Left lung (tissue), 10 donors: ENCODE measurements around the gene KLHL21. TPM values are rescaled to one million over a fixed set of nuclear protein-coding genes. Genes with fewer than 3 reads are reported as not detected.
"Not testable (repeated sequence)": the region's sequence is repeated elsewhere in the genome, so short reads cannot be mapped to it uniquely, and the experiment has no call there.

ENCODE experiments used
- ATAC-seq: fragments of 200-7000 bp; cut with Tn5 transposase; one replicate; pipeline ENCODE4 v1.9.1; 2020; ENCODE audit warnings: moderate library complexity
- DNase-seq, 4 donors: peaks; one replicate each; pipeline ENCODE4 v3.0.0-alpha.2; 2013 to 2020
- H3K27ac ChIP-seq, 2 donors: fragments of 200-600 bp; sonication (generic) in 1 of 2; one replicate each; pipeline versions ENCODE4 v1.5.0 to v1.8.0; 2020 to 2021
- H3K27me3 ChIP-seq, 2 donors: fragments of 200-600 bp; sonication (generic) in 1 of 2; one replicate each; pipeline versions ENCODE4 v1.5.0 to v1.8.0; 2020 to 2021
- H3K36me3 ChIP-seq, 2 donors: fragments of 200-600 bp; sonication (generic) in 1 of 2; one replicate each; pipeline versions ENCODE4 v1.5.0 to v1.8.0; 2020 to 2021
- H3K4me1 ChIP-seq, 2 donors: fragments of 200-600 bp; one replicate each; pipeline ENCODE4 v1.8.0; 2021
- H3K4me3 ChIP-seq, 2 donors: fragments of 200-600 bp; sonication (generic) in 1 of 2; one replicate each; pipeline versions ENCODE4 v1.5.0 to v1.8.0; 2020 to 2021; ENCODE audit warnings: mild to moderate bottlenecking in 1 of 2
- H3K9me3 ChIP-seq, 2 donors: fragments of 200-600 bp; sonication (generic) in 1 of 2; one replicate each; pipeline versions ENCODE4 v1.5.0 to v1.8.0; 2020 to 2021
- CTCF ChIP-seq, 2 donors: fragments of 200-600 bp; sonication (generic) in 1 of 2; IDR thresholded peaks; one replicate each; pipeline versions ENCODE4 v1.5.0 to v1.8.0; 2021; ENCODE audit warnings: antibody characterized with exemption in 2 of 2
- intact Hi-C, 2 donors: fragments of 100-400 bp; cut with DNase I; formaldehyde crosslinking; loops; one replicate each; pipeline versions ENCODE4 v1.11.2 to v1.14.2; 2022
- polyA plus RNA-seq, 6 donors: library from polyadenylated mRNA; unstranded; fragments of 120-200 nt; gene quantifications; one replicate each; pipeline ENCODE4 v1.2.1, GENCODE V29; 2013; ENCODE audit not compliant: insufficient read length in 6 of 6
- total RNA-seq, 2 donors: library from RNA; stranded (reverse); fragmentation: NEBNext Ultra II Directional; extraction: Animal tissue kit (Norgen Biotek cat#: 25700); gene quantifications; one replicate each; pipeline ENCODE4 v1.2.1, GENCODE V29; 2021
- donor health status: DM: no; HTN: yes; CAD: no.
- donor health status: DM: no; HTN: no; CAD: no.

KLHL21 gene
- total and polyA plus RNA-seq, 8 donors, result 11.0 to 29.2 (median 13.7) TPM

GRCh38 chr1:6645018-6645417 is 42.3 kb upstream of the KLHL21 start:
- intact Hi-C loops, result no loop called here
- H3K4me3 ChIP-seq, result no peak overlapping the region
- peaks cover 0 to 65% of the 10 kb centered on the region in 2 donors for H3K36me3 ChIP-seq
- no peaks in the 10 kb centered on the region for H3K4me1 ChIP-seq
- no peak for DNase-seq
- H3K27ac ChIP-seq, result no peak overlapping the region
- H3K27me3 ChIP-seq, result no peaks in the 10 kb centered on the region
- no peak for ATAC-seq
- H3K9me3 ChIP-seq, result no peaks in the 10 kb centered on the region
- TF ChIP-seq CTCF (IDR thresholded peaks at IDR 0.05), result no peak

- H3K4me3 ChIP-seq, H3K27ac ChIP-seq, DNase-seq, intact Hi-C loops, H3K9me3 ChIP-seq, H3K4me1 ChIP-seq, ATAC-seq, H3K27me3 ChIP-seq: not testable (repeated sequence)
- H3K36me3 ChIP-seq, result peaks cover 0 to 94% of the 10 kb centered on the region in 2 donors
Measured at GRCh38 chr1:6640867-6641266, 38.2 kb upstream of the KLHL21 start.

- Histone ChIP-seq H3K36me3 (peaks cover 3 to 94% of the 10 kb centered on the region in 2 donors), H3K27me3 (no peaks in the 10 kb centered on the region), H3K4me1 (no peaks in the 10 kb centered on the region), H3K4me3 (no peak overlapping the region), H3K27ac (peak overlapping the region in 1 of 2 donors; percentile 26), H3K9me3 (no peaks in the 10 kb centered on the region)
- TF ChIP-seq CTCF (IDR thresholded peaks at IDR 0.05), result no peak
- intact Hi-C loops, result loop anchor here in 1 of 2 donors (10.0 kb wide), 1 partner anchor 153 kb away; no protein-coding TSS in a partner anchor
- ATAC-seq (peak; percentile 12), DNase-seq (peak; percentile 24 to 80 (median 65))
Measured at GRCh38 chr1:6638226-6638625, 35.6 kb upstream of the KLHL21 start.

- intact Hi-C loops, result loop anchor here in 1 of 2 donors (10.0 kb wide), 1 partner anchor 153 kb away; no protein-coding TSS in a partner anchor
- no peak for ATAC-seq
- no peak overlapping the region for H3K27ac ChIP-seq
- no peak overlapping the region for H3K4me3 ChIP-seq
- peaks cover 3 to 97% of the 10 kb centered on the region in 2 donors for H3K36me3 ChIP-seq
- no peaks in the 10 kb centered on the region for H3K27me3 ChIP-seq
- no peaks in the 10 kb centered on the region for H3K9me3 ChIP-seq
- DNase-seq, result no peak
- TF ChIP-seq CTCF (IDR thresholded peaks at IDR 0.05), result no peak
- no peaks in the 10 kb centered on the region for H3K4me1 ChIP-seq
Measured at GRCh38 chr1:6637770-6638169, 35.1 kb upstream of the KLHL21 start.

GRCh38 chr1:6636778-6637177 is 34.1 kb upstream of the KLHL21 start:
- not testable (repeated sequence) for H3K4me1 ChIP-seq, H3K4me3 ChIP-seq, DNase-seq, H3K27me3 ChIP-seq, ATAC-seq, H3K9me3 ChIP-seq, H3K27ac ChIP-seq
- intact Hi-C loops, result loop anchor here in 1 of 2 donors (10.0 kb wide), 1 partner anchor 152 kb away; no protein-coding TSS in a partner anchor
- H3K36me3 ChIP-seq, result peaks cover 3 to 99% of the 10 kb centered on the region in 2 donors

- TF ChIP-seq CTCF (IDR thresholded peaks at IDR 0.05), result no peak
- Histone ChIP-seq H3K4me1 (no peaks in the 10 kb centered on the region), H3K36me3 (peaks cover 3 to 100% of the 10 kb centered on the region in 2 donors), H3K9me3 (no peaks in the 10 kb centered on the region), H3K4me3 (no peak overlapping the region), H3K27me3 (no peaks in the 10 kb centered on the region), H3K27ac (no peak overlapping the region)
- ATAC-seq (no peak), DNase-seq (peak in 1 of 4 donors; percentile 72)
- intact Hi-C loops, result loop anchor here in 1 of 2 donors (10.0 kb wide), 1 partner anchor 151 kb away; no protein-coding TSS in a partner anchor
Measured at GRCh38 chr1:6635910-6636760, 33.5 kb upstream of the KLHL21 start.
